ENCODE results near the gene SLC13A3. TPM values are rescaled to one million over a fixed set of nuclear protein-coding genes. Genes with fewer than 3 reads are reported as not detected.

Gene SLC13A3
- total RNA-seq, 1 experiment from 2014 or later: not detected

GRCh38 chr20:46545077-46545826 lies 106.0 kb downstream of the SLC13A3 start:
- intact Hi-C loops (cut with micrococcal nuclease; ENCODE audit: unreplicated experiment): no loop called here
- CTCF ChIA-PET: interaction anchor here (0.8 to 1.1 kb wide), 2 partner anchors 8 to 20 kb away, joined by 3 to 4 read pairs; no protein-coding TSS in a partner anchor
- no peak for TF ChIP-seq CTCF (IDR thresholded peaks at IDR 0.05; ENCODE audit: unreplicated experiment)
- Mint-ChIP-seq H3K4me3 (ENCODE audit: low read depth, unreplicated experiment) (no peak overlapping the region), H3K4me1 (ENCODE audit: low read depth, unreplicated experiment) (no peaks in the 10 kb centered on the region), H3K36me3 (ENCODE audit: insufficient read depth, unreplicated experiment) (no peaks in the 10 kb centered on the region), H3K27me3 (ENCODE audit: unreplicated experiment) (peaks cover 13% of the 10 kb centered on the region), H3K27ac (ENCODE audit: unreplicated experiment) (no peak overlapping the region), H3K9me3 (ENCODE audit: low read depth, unreplicated experiment) (no peaks in the 10 kb centered on the region)
- no TSS peak for BruUV-seq (replicated peaks)
- no peak for DNase-seq

GRCh38 chr20:46544576-46544975 lies 106.7 kb downstream of the SLC13A3 start:
- CTCF ChIA-PET: interaction anchor here (0.5 to 1.1 kb wide), 4 partner anchors 21 to 1731 kb away, joined by 3 to 4 read pairs (median 4); no protein-coding TSS in a partner anchor
- Mint-ChIP-seq H3K27me3 (ENCODE audit: unreplicated experiment) (peaks cover 16% of the 10 kb centered on the region), H3K9me3 (ENCODE audit: low read depth, unreplicated experiment) (no peaks in the 10 kb centered on the region), H3K36me3 (ENCODE audit: insufficient read depth, unreplicated experiment) (no peaks in the 10 kb centered on the region), H3K4me3 (ENCODE audit: low read depth, unreplicated experiment) (no peak overlapping the region), H3K4me1 (ENCODE audit: low read depth, unreplicated experiment) (no peaks in the 10 kb centered on the region), H3K27ac (ENCODE audit: unreplicated experiment) (no peak overlapping the region)
- TF ChIP-seq CTCF (IDR thresholded peaks at IDR 0.05; ENCODE audit: unreplicated experiment): no peak
- no peak for DNase-seq
- BruUV-seq (replicated peaks): no TSS peak
- intact Hi-C loops (cut with micrococcal nuclease; ENCODE audit: unreplicated experiment): no loop called here

GRCh38 chr20:46543959-46544358 lies 107.3 kb downstream of the SLC13A3 start:
- Mint-ChIP-seq H3K4me1 (ENCODE audit: low read depth, unreplicated experiment) (no peaks in the 10 kb centered on the region), H3K9me3 (ENCODE audit: low read depth, unreplicated experiment) (no peaks in the 10 kb centered on the region), H3K27me3 (ENCODE audit: unreplicated experiment) (peaks cover 22% of the 10 kb centered on the region), H3K27ac (ENCODE audit: unreplicated experiment) (no peak overlapping the region), H3K36me3 (ENCODE audit: insufficient read depth, unreplicated experiment) (no peaks in the 10 kb centered on the region), H3K4me3 (ENCODE audit: low read depth, unreplicated experiment) (no peak overlapping the region)
- no peak for DNase-seq
- CTCF ChIA-PET: interaction anchor here (0.5 to 1.0 kb wide), 3 partner anchors 137 to 1731 kb away, joined by 3 to 4 read pairs (median 4); no protein-coding TSS in a partner anchor
- no peak for TF ChIP-seq CTCF (IDR thresholded peaks at IDR 0.05; ENCODE audit: unreplicated experiment)
- intact Hi-C loops (cut with micrococcal nuclease; ENCODE audit: unreplicated experiment): no loop called here
- BruUV-seq (replicated peaks): no TSS peak

- no peak overlapping the region for H3K27ac Mint-ChIP-seq (ENCODE audit: unreplicated experiment)
- H3K4me3 Mint-ChIP-seq (ENCODE audit: low read depth, unreplicated experiment): no peak overlapping the region
- no peaks in the 10 kb centered on the region for H3K9me3 Mint-ChIP-seq (ENCODE audit: low read depth, unreplicated experiment)
- no peak for DNase-seq
- intact Hi-C loops (cut with micrococcal nuclease; ENCODE audit: unreplicated experiment): no loop called here
- H3K4me1 Mint-ChIP-seq (ENCODE audit: low read depth, unreplicated experiment): no peaks in the 10 kb centered on the region
- CTCF ChIA-PET: no interaction called here
- no peaks in the 10 kb centered on the region for H3K36me3 Mint-ChIP-seq (ENCODE audit: insufficient read depth, unreplicated experiment)
- peaks cover 31% of the 10 kb centered on the region for H3K27me3 Mint-ChIP-seq (ENCODE audit: unreplicated experiment)
- no peak for TF ChIP-seq CTCF (IDR thresholded peaks at IDR 0.05; ENCODE audit: unreplicated experiment)
- no TSS peak for BruUV-seq (replicated peaks)
Measured at GRCh38 chr20:46543033-46543432, 108.2 kb downstream of the SLC13A3 start.
